Measurements from ENCODE around the gene SMAD2. TPM values are rescaled to one million over a fixed set of nuclear protein-coding genes. Genes with fewer than 3 reads are reported as not detected.

SMAD2 gene
- total RNA-seq, 1 donor from 2014 or later: 353 TPM

DNA sequence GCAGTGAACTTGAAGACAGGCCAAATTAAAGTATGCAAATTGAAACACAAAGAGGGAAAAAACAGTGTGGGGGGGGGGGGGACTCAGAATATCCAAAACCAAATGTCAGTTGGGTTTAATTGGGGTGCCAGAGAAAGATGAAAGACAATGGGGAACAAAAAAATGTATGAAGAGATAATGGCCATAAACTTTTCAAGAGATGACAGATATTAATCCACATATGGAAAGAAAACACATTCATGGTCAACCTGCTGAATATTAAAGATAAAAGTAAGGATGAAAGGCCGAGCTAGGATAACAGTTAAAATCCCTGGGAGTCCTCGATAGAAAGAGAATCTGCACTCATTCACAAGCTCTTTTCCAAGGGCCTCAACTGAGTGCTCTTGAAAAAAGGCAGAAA is 26.6 kb downstream of the SMAD2 start:
- H3K27me3 Mint-ChIP-seq (ENCODE audit: low read depth): no peaks in the 10 kb centered on the region
- intact Hi-C loops (cut with micrococcal nuclease): no loop called here
- H3K4me3 Mint-ChIP-seq (ENCODE audit: low read depth): no peak overlapping the region
- no peak for DNase-seq (ENCODE audit: low spot score)
- peak overlapping the region; percentile 87 for H3K27ac Mint-ChIP-seq
- H3K4me1 Mint-ChIP-seq (ENCODE audit: low read depth): peaks cover 82% of the 10 kb centered on the region
- H3K9me3 Mint-ChIP-seq: peaks cover 57% of the 10 kb centered on the region
- peaks cover 94% of the 10 kb centered on the region for H3K36me3 Mint-ChIP-seq (ENCODE audit: low read depth)

DNA sequence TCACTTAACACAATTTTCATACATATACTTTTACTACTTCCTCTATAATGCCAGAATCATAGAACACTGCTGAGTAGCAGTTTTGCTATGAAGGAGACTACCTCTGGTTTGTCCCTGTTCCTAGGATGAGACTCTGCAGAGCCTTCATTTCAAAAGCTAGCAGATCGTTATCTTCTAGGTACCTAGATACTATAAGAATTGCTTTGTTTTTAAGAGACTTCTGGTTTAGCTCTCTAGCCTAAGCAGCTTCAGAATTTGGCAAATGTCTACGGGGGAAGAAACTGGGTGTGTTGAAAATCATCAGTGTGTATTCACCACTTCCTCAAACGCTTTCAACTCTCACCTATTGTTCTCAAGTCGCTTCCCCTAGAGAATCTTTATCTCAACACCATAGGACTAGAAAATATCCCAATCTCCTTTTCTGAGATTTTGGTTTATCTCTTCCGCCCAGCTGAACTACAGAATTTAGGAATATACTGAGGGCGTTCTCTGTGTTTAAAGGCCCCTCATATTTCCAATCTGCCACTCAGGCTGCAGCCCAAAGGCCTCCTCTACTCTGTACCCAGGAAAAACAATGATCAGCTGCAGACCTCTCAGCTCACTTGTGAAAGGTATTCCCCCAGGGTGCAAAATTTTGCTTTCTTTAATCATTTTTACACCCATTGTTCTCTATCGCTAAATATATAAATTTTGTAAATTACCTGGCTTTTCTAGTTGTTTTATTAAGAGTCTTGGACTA is 28.7 kb downstream of the SMAD2 start:
- Mint-ChIP-seq H3K27ac (peak overlapping the region; percentile 87), H3K9me3 (peaks cover 49% of the 10 kb centered on the region), H3K4me3 (ENCODE audit: low read depth) (peak overlapping the region; percentile 64), H3K36me3 (ENCODE audit: low read depth) (peaks cover 90% of the 10 kb centered on the region), H3K4me1 (ENCODE audit: low read depth) (peaks cover 85% of the 10 kb centered on the region), H3K27me3 (ENCODE audit: low read depth) (no peaks in the 10 kb centered on the region)
- intact Hi-C loops (cut with micrococcal nuclease): loop anchor here (1.0 to 2.0 kb wide), 3 partner anchors 11 to 27 kb away; no protein-coding TSS in a partner anchor
- no peak for DNase-seq (ENCODE audit: low spot score)

- H3K4me3 Mint-ChIP-seq (ENCODE audit: low read depth): no peak overlapping the region
- no peak overlapping the region for H3K27ac Mint-ChIP-seq
- intact Hi-C loops (cut with micrococcal nuclease): no loop called here
- H3K27me3 Mint-ChIP-seq (ENCODE audit: low read depth): no peaks in the 10 kb centered on the region
- DNase-seq (ENCODE audit: low spot score): no peak
- peaks cover 90% of the 10 kb centered on the region for H3K36me3 Mint-ChIP-seq (ENCODE audit: low read depth)
- H3K9me3 Mint-ChIP-seq: peaks cover 25% of the 10 kb centered on the region
- peaks cover 90% of the 10 kb centered on the region for H3K4me1 Mint-ChIP-seq (ENCODE audit: low read depth)
These were observed 31.2 kb downstream of the SMAD2 start for GRCh38 chr18:47899107-47899840.

GRCh38 chr18:47898696-47899095 is 31.8 kb downstream of the SMAD2 start:
- intact Hi-C loops (cut with micrococcal nuclease): no loop called here
- no peaks in the 10 kb centered on the region for H3K27me3 Mint-ChIP-seq (ENCODE audit: low read depth)
- peaks cover 19% of the 10 kb centered on the region for H3K9me3 Mint-ChIP-seq
- H3K4me3 Mint-ChIP-seq (ENCODE audit: low read depth): no peak overlapping the region
- no peak for DNase-seq (ENCODE audit: low spot score)
- peaks cover 90% of the 10 kb centered on the region for H3K4me1 Mint-ChIP-seq (ENCODE audit: low read depth)
- H3K27ac Mint-ChIP-seq: peak overlapping the region; percentile 18
- H3K36me3 Mint-ChIP-seq (ENCODE audit: low read depth): peaks cover 90% of the 10 kb centered on the region

- Mint-ChIP-seq H3K9me3 (peaks cover 13% of the 10 kb centered on the region), H3K4me1 (ENCODE audit: low read depth) (peaks cover 88% of the 10 kb centered on the region), H3K27ac (no peak overlapping the region), H3K27me3 (ENCODE audit: low read depth) (no peaks in the 10 kb centered on the region), H3K4me3 (ENCODE audit: low read depth) (peak overlapping the region; percentile 20), H3K36me3 (ENCODE audit: low read depth) (peaks cover 88% of the 10 kb centered on the region)
- intact Hi-C loops (cut with micrococcal nuclease): no loop called here
- DNase-seq (ENCODE audit: low spot score): no peak
These were observed 32.4 kb downstream of the SMAD2 start for GRCh38 chr18:47898055-47898454.

DNA sequence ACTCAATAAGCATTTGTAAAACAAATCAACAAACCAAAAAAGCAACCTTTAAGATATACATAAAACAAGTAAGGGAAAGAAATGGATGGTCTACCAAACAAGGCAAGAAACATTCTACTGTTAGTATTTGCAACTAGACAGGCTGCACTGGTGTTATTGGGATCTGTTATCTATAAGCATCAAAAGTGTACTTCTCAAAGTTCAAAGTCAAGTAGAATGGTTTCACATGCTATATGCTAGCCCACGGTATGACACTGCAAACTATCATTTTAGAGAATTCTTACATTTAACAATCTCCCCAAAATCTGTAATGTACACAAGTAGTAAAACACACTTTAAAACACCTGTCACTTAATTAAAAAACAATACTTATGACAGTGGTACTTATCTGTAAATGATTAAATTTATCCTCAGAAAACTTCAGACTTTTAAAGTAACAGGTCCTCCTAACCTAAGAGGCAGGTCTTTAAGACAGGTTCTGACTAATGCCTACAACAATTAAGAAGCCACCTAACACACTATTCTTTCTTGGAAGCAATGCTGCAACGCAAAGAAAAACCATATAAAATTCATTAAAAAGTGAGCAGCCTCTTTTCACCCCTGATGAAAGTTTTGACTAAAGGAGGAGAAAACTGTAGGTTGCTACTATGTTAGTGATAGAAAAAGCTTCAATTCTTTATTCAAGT is 34.8 kb downstream of the SMAD2 start:
- Mint-ChIP-seq H3K4me3 (ENCODE audit: low read depth) (peak overlapping the region; percentile 35), H3K4me1 (ENCODE audit: low read depth) (peaks cover 71% of the 10 kb centered on the region), H3K27me3 (ENCODE audit: low read depth) (no peaks in the 10 kb centered on the region), H3K36me3 (ENCODE audit: low read depth) (peaks cover 84% of the 10 kb centered on the region), H3K27ac (peak overlapping the region; percentile 55), H3K9me3 (peaks cover 3% of the 10 kb centered on the region)
- DNase-seq (ENCODE audit: low spot score): no peak
- intact Hi-C loops (cut with micrococcal nuclease): no loop called here

DNA sequence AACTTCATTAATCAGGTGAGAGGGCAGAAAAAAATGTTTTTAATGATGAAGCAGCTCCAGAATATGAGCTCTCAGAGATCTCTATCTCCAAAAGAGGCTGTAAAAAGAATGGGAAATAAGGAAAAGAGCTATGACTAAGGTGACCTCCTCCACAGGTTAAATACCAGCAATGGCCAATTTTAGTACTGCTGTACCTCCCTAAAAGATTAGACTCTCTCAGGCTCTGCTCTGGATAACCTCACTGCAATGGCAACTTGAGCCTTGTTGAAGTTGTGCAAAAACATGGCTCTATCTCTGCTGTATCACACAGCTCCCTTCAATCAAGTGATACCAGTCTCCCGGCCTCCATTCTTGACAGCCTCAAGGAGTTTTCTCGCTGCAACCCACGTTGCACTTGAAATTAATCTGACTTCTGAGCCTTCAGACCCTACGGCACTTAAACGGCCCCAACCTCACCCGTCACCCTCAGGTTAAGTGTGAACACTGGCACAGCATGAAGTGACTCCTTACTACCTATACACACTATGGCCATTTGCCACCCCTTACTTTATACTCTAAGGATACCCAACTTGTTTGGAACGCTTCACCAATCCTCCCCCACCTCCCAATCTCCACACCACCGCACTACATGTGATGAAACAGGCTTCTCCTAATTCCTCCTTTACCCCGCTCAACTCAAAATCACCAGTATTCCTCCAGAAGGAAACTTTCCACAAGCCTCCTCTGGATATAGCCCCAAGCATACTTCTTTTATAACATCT is 36.3 kb downstream of the SMAD2 start:
- intact Hi-C loops (cut with micrococcal nuclease): loop anchor here (5.0 kb wide), 1 partner anchor 33 kb away; no protein-coding TSS in a partner anchor
- H3K4me1 Mint-ChIP-seq (ENCODE audit: low read depth): peaks cover 63% of the 10 kb centered on the region
- peak overlapping the region; percentile 35 for H3K4me3 Mint-ChIP-seq (ENCODE audit: low read depth)

DNA sequence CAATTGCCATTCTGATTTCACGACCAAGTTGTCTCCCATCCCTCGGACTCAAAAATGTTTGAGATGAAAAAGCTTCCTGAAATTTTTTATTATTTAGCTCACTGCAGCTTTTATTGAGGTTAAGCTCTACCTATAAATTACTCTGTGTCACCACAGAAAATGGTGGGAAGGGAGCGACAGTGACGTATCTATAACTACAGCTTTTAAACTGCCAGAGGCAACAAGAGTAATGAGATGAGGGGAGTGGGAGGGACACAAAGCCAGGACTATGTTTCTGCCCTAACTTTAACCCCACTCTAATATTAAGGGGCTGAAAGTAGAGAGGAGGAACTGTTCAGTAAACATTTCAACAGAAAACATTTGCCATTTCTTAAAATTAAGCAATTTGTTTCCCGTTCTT is 37.4 kb downstream of the SMAD2 start:
- DNase-seq (ENCODE audit: low spot score): no peak
- Mint-ChIP-seq H3K9me3 (no peaks in the 10 kb centered on the region), H3K4me3 (ENCODE audit: low read depth) (no peak overlapping the region), H3K27ac (no peak overlapping the region), H3K27me3 (ENCODE audit: low read depth) (no peaks in the 10 kb centered on the region), H3K36me3 (ENCODE audit: low read depth) (peaks cover 79% of the 10 kb centered on the region), H3K4me1 (ENCODE audit: low read depth) (peaks cover 66% of the 10 kb centered on the region)
- intact Hi-C loops (cut with micrococcal nuclease): loop anchor here (5.0 kb wide), 1 partner anchor 34 kb away; no protein-coding TSS in a partner anchor

More for the DNA sequence above, 36.3 kb downstream of the SMAD2 start:
- Mint-ChIP-seq H3K36me3 (ENCODE audit: low read depth) (peaks cover 78% of the 10 kb centered on the region), H3K27me3 (ENCODE audit: low read depth) (no peaks in the 10 kb centered on the region), H3K9me3 (no peaks in the 10 kb centered on the region), H3K27ac (peak overlapping the region; percentile 55)
- no peak for DNase-seq (ENCODE audit: low spot score)

- Mint-ChIP-seq H3K9me3 (no peaks in the 10 kb centered on the region), H3K4me3 (ENCODE audit: low read depth) (no peak overlapping the region), H3K27me3 (ENCODE audit: low read depth) (no peaks in the 10 kb centered on the region), H3K36me3 (ENCODE audit: low read depth) (peaks cover 78% of the 10 kb centered on the region), H3K4me1 (ENCODE audit: low read depth) (peaks cover 52% of the 10 kb centered on the region), H3K27ac (peak overlapping the region; percentile 31)
- no peak for DNase-seq (ENCODE audit: low spot score)
- intact Hi-C loops (cut with micrococcal nuclease): no loop called here
These were observed 42.3 kb downstream of the SMAD2 start for GRCh38 chr18:47888156-47888555.

DNA sequence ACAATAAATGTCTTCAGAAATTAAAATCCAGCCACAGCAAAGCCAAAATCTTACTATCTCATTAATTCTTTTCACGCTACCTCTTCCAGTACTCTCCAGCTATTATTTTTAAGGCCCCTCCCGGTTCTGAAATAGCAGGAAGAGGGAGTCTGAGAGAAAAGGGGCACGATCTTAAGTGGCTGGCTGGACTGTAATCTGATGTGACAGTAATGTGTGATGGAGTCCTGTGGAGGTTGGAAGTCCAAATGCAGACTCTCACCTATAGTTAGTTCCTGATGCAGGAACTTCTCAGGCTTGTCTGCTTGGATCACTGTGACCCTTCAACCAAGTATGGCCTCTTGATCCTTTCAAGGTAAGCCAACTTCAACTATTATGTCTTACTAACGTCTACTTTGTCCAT is 43.2 kb downstream of the SMAD2 start:
- no peak for DNase-seq (ENCODE audit: low spot score)
- H3K4me3 Mint-ChIP-seq (ENCODE audit: low read depth): no peak overlapping the region
- no peaks in the 10 kb centered on the region for H3K27me3 Mint-ChIP-seq (ENCODE audit: low read depth)
- H3K4me1 Mint-ChIP-seq (ENCODE audit: low read depth): peaks cover 48% of the 10 kb centered on the region
- no peaks in the 10 kb centered on the region for H3K9me3 Mint-ChIP-seq
- peaks cover 82% of the 10 kb centered on the region for H3K36me3 Mint-ChIP-seq (ENCODE audit: low read depth)
- H3K27ac Mint-ChIP-seq: peak overlapping the region; percentile 31
- intact Hi-C loops (cut with micrococcal nuclease): no loop called here

- H3K4me3 Mint-ChIP-seq (ENCODE audit: low read depth): no peak overlapping the region
- peaks cover 89% of the 10 kb centered on the region for H3K36me3 Mint-ChIP-seq (ENCODE audit: low read depth)
- H3K9me3 Mint-ChIP-seq: peaks cover 3% of the 10 kb centered on the region
- DNase-seq (ENCODE audit: low spot score): no peak
- peaks cover 51% of the 10 kb centered on the region for H3K4me1 Mint-ChIP-seq (ENCODE audit: low read depth)
- H3K27ac Mint-ChIP-seq: peak overlapping the region; percentile 63
- H3K27me3 Mint-ChIP-seq (ENCODE audit: low read depth): no peaks in the 10 kb centered on the region
- intact Hi-C loops (cut with micrococcal nuclease): loop anchor here (5.0 kb wide), 1 partner anchor 37 kb away; no protein-coding TSS in a partner anchor
These were observed 46.6 kb downstream of the SMAD2 start for GRCh38 chr18:47883771-47884413.

GRCh38 chr18:47882641-47883040 is 47.8 kb downstream of the SMAD2 start:
- intact Hi-C loops (cut with micrococcal nuclease): loop anchor here (5.0 kb wide), 1 partner anchor 35 kb away; no protein-coding TSS in a partner anchor
- Mint-ChIP-seq H3K9me3 (peaks cover 3% of the 10 kb centered on the region), H3K4me3 (ENCODE audit: low read depth) (no peak overlapping the region), H3K27me3 (ENCODE audit: low read depth) (no peaks in the 10 kb centered on the region), H3K36me3 (ENCODE audit: low read depth) (peaks cover 83% of the 10 kb centered on the region), H3K4me1 (ENCODE audit: low read depth) (peaks cover 44% of the 10 kb centered on the region), H3K27ac (no peak overlapping the region)
- DNase-seq (ENCODE audit: low spot score): no peak
